RWPE1 (cell line): ENCODE results near the gene SLC25A13.
"Not testable (repeated sequence)": the region's sequence is repeated elsewhere in the genome, so short reads cannot be mapped to it uniquely, and the experiment has no call there.

Source experiments
- CTCF ChIA-PET: fragments of 350-600 bp; sonication (Branson Sonifier 250); formaldehyde crosslinking; extraction: SDS; loops from one replicate; lab custom pipeline; 2021; lab: Yijun Ruan, JAX
- POLR2A ChIA-PET: fragments of 400-600 bp; formaldehyde crosslinking; extraction: SDS; loops from one replicate; lab custom pipeline; 2020; ENCODE audit warnings: antibody characterized with exemption; ENCODE audit not compliant: low non-redundant PET; lab: Yijun Ruan, JAX
- DNase-seq: peaks from one replicate; pipeline ENCODE4 v3.0.0; 2012; ENCODE audit warnings: low spot score
- H3K27ac ChIP-seq: fragments of 450-650 bp; 2 replicates; pipeline ENCODE4 v1.5.1; 2017
- TF ChIP-seq, protein P1 (sequence below): fragments of 450-650 bp; conservative IDR thresholded peaks from 2 replicates; pipeline ENCODE4 v1.5.1; 2017; ENCODE audit warnings: low read depth, mild to moderate bottlenecking

SLC25A13 gene, protein sequence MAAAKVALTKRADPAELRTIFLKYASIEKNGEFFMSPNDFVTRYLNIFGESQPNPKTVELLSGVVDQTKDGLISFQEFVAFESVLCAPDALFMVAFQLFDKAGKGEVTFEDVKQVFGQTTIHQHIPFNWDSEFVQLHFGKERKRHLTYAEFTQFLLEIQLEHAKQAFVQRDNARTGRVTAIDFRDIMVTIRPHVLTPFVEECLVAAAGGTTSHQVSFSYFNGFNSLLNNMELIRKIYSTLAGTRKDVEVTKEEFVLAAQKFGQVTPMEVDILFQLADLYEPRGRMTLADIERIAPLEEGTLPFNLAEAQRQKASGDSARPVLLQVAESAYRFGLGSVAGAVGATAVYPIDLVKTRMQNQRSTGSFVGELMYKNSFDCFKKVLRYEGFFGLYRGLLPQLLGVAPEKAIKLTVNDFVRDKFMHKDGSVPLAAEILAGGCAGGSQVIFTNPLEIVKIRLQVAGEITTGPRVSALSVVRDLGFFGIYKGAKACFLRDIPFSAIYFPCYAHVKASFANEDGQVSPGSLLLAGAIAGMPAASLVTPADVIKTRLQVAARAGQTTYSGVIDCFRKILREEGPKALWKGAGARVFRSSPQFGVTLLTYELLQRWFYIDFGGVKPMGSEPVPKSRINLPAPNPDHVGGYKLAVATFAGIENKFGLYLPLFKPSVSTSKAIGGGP

DNA sequence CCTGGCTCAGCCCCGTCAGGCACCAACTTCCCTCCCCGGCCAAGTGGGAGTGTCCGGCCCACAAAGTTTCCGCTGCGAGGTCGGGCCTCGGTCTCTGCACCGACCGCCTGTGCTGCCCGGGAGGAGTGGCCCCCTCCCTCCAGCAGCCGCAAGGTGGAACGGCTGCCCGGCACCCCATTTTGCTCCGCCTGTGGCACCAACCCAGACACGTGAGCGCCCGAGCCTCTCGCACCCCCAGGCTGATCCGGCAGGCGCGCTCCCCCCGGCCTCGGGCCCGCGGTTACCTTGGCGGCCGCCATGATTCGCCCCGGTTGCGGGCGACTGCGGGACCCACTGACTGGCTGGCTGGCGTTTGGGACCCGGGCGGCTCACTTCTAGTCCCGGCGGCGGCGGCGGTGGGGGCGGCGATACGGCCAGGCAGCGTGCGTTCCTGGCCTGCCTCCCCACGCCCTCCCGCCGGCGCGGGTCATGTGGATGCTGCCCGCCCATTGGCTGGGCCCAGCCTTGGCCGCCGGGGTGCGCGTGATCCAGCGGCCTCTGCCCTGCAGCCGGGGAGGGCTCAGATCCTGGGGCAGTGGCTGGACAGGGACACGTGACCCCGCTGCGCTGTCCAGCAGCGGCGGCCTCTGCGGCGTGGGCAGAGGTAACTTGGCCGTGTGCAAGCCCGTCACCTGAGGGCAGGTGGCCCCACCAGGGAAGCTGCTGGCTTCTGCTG, at the start of gene SLC25A13:
Gene SLC25A13 (minus strand): TSS at position 441 of the 715 bp plus-strand sequence. CDS start 142 bp downstream, at position 299.
- ChIA-PET CTCF (no interaction called here), POLR2A (no interaction called here)
- peak within 1 kb of the TSS; percentile 91 for H3K27ac ChIP-seq
- TF ChIP-seq, protein P1, sequence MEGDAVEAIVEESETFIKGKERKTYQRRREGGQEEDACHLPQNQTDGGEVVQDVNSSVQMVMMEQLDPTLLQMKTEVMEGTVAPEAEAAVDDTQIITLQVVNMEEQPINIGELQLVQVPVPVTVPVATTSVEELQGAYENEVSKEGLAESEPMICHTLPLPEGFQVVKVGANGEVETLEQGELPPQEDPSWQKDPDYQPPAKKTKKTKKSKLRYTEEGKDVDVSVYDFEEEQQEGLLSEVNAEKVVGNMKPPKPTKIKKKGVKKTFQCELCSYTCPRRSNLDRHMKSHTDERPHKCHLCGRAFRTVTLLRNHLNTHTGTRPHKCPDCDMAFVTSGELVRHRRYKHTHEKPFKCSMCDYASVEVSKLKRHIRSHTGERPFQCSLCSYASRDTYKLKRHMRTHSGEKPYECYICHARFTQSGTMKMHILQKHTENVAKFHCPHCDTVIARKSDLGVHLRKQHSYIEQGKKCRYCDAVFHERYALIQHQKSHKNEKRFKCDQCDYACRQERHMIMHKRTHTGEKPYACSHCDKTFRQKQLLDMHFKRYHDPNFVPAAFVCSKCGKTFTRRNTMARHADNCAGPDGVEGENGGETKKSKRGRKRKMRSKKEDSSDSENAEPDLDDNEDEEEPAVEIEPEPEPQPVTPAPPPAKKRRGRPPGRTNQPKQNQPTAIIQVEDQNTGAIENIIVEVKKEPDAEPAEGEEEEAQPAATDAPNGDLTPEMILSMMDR = no peak
- peak; percentile 90 for DNase-seq

DNA sequence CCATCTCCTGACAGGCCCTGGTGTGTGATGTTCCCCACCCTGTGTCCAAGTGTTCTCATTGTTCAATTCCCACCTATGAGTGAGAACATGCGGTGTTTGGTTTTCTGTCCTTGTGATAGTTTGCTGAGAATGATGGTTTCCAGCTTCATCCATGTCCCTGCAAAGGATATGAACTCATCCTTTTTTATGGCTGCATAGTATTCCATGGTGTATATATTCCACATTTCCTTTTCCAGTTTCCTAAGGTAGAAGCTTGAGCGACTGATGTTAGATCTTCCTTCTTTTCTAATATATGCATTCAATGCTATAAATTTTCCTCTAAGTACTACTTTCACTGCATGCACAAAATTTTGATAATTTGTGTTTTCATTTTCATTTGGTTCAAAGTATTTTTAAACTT, 44.0 kb upstream of the SLC25A13 start:
- POLR2A ChIA-PET, H3K27ac ChIP-seq, DNase-seq, CTCF ChIA-PET: not testable (repeated sequence)

DNA sequence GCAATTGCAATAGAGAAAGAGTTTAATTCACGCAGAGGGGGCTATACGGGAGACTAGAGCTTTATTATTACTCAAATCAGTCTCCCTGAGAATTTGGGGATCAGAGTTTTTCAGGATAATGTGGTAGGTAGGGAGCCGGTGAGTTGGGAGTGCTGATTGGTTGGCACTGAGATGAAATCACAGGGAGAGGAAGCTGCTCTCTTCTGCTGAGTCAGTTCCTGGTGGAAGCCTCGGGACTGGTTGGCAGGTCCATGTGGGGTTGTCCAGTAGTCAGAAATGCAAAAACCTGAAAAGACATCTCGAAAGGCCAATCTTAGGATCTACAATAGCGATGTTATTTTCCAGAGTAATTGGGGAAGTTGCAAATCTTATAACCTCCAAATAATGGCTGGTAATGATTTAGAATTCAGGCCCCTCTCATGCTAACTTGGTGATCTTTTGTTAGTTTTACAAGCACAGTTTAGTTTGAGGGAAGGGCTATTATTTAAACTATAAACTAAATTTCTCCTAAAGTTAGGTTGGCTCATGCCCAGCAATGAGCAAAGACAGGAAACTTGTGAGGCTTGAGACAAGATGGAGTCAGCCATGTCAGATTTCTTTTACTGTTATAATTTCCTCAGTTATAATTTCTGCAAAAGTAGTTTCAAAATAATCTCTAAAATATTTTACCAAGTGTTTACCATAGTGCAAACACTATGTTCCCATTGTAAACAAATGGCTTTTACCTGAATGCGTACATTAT, 39.4 kb upstream of the SLC25A13 start:
- no peak overlapping the region for H3K27ac ChIP-seq
- no peak for DNase-seq
- CTCF ChIA-PET = no interaction called here
- TF ChIP-seq, protein P1 = no peak
- POLR2A ChIA-PET = interaction anchor here (0.7 kb wide), 1 partner anchor 236 kb away, joined by 3 read pairs; no protein-coding TSS in a partner anchor

DNA sequence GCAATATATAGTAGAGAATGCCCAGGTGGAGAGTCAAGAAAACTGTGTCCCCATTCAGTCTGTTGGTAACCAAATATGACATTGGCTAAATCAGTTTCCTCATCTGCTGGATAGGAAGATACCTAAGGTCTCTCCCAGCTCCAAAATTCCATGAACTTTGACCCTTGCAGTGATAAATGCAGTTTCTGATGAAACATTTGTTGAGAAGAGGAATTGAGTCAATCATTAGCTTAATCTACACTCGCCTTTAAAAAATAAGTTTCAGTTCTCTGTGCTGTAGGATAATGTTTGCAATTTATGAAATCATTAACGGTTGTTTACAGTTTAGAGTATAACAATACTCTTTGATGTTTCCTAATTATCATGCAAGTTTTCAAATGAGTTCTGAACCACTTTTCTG, 38.0 kb upstream of the SLC25A13 start:
- CTCF ChIA-PET = no interaction called here

DNA sequence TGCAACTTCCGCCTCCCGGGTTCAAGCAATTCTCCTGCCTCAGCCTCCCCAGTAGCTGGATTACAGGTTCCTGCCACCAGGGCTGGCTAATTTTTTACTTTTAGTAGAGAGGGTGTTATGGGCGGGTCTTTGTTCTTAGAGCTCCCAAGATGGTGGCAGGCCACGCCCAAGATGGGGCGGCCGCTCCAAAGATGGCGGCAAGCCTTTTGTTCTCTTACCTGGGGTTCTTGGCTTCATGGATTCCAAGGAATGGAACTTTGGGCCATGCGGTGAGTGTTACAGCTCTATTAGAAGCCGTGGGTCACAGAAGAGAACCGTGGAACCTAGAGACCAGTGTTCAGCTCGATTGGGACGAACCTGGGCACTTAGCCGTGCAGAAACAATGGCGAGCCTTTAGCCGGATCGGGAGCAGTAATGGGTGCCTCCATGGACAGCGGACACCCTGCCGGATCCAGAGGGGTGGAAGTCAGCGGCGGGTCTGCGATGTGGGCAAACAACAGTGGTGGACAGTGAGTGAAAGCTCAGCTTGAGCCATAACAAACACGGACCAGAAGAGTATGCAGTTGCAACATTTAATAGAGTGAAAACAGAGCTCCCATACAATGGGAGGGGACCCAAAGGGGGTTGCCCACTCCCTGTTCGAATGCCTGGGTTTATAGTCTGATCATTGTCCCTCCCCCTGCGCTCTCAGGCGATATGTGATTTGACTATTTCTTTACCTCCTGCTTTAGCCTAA, 36.5 kb upstream of the SLC25A13 start:
- POLR2A ChIA-PET, DNase-seq: not testable (repeated sequence)
- CTCF ChIA-PET = interaction anchor here (0.6 kb wide), 1 partner anchor 314 kb away, joined by 5 read pairs; no protein-coding TSS in a partner anchor

More for the DNA sequence above, 38.0 kb upstream of the SLC25A13 start:
- H3K27ac ChIP-seq = no peak overlapping the region
- POLR2A ChIA-PET = no interaction called here
- no peak for DNase-seq
- TF ChIP-seq, protein P1 = no peak

DNA sequence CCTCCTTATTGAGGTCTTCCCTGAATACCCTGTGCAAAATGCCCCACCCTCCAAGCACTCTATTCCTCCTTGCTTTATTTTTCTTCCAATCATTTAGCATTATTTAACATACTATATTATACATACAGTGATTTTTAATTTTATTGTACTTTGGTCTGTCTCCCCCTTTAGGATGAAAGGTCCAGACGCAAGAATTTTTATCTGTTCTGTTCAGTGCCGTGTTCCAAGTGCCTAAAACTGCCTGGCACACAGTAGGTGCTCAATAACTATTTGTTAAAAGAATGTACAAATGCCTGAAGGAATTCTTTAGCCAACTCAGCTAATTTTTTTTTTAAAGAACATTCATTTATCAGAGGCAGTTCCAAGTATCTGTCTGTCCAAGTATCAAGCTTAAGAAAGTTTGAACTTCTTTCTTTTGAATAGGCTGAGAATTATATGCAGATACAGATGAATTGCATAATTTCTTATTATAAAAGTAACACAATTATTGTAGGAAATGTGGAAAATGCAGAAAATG, 34.1 kb upstream of the SLC25A13 start:
- ChIA-PET CTCF (interaction anchor here (0.6 kb wide), 2 partner anchors 18 to 345 kb away, joined by 3 read pairs; no protein-coding TSS in a partner anchor), POLR2A (no interaction called here)
- H3K27ac ChIP-seq = no peak overlapping the region
- no peak for DNase-seq
- TF ChIP-seq, protein P1 = no peak

More for the DNA sequence above, 36.5 kb upstream of the SLC25A13 start:
- H3K27ac ChIP-seq = not testable (repeated sequence)
